NK-92 treated with Interleukin-12 subunit alpha and Interleukin-12 subunit beta, amount 100 ng/mL, for 24 hours (cell line): Measurements from ENCODE around the gene NLRP1.

Experiments
- DNase-seq: peaks from one replicate; lab custom pipeline; 2025; lab: John Stamatoyannopoulos, UW

NLRP1 gene

DNA sequence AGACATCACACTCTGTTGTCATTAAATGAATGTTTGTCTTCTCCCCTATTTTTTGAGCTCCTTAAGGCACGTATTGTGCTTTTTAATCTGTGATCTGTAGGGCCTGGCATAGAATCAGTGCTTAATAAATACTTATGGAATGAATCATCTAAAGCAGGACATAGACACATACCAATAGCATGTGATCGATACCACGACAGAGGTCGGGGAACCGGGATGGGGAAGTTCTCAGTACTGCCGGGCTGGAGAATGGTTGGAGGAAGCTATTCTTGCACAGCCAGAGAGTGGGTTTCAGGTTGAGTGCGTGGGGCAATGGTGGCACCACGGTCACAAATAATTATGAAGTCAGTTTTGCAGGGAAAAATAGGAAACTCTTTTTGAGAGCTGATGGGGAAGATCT, 26.8 kb downstream of the NLRP1 start:
- DNase-seq, result no peak

DNA sequence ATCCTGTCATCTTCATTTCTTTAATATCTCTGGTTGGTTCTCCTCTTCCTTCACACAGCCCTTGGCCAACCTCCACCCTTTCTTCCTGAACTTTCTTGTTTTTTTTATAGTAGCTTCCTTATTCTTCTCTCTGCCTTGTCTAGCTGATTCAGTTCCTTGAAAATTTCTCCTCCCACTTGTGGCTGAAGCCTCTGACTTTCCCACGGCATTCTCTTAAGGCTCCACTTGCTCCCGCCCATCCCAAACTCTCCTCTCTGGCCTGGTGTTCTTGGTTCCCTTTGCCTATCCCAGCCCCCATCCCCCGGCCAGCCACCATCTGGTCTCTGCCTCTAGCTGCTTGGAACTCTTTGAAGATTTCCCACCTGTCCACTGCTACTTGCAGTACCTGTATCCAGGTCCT, 29.1 kb downstream of the NLRP1 start:
- DNase-seq, result no peak

DNA sequence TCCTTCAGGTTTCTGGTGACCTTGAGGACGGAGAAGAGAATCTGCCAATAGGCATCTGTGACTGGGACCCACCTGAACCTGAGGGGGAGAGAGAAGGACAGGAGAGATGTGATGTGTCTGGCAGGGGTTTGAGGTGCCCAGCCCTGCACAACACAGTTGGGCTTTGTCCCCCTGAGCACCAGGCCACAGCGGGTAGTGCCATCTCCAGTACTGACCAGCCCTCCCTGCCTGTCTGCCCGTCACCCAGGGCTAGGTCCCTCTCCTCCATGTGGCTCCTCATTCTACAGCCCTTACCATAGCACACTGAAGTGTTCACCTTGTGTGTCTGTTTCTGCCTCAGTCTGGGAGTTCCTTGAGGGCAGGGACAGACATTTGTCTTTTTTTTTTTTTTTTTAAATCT, 30.8 kb downstream of the NLRP1 start:
- no peak for DNase-seq

GRCh38 chr17:5552841-5553240, 31.5 kb downstream of the NLRP1 start:
- DNase-seq, result no peak

- DNase-seq, result no peak
These were observed 39.0 kb downstream of the NLRP1 start for GRCh38 chr17:5545051-5545987.

DNA sequence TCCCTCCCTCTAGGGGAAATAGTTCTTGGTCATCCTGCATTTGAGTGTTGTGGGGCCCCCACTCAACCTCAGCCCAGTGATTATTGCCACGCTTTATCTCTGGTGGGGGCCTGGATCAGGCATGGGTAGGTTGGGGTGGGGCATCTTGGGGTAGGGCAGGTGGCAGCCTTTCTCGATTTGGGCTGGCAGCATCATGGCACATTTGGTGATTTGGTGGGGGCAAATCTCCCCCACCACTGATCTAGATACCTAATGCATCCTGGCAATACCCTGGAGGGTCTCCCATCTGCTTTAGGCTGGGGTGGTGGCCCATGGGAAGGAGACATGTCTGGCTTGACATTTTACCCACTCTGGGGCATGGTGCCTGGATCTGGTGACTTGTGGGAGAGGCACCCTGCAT, 40.2 kb downstream of the NLRP1 start:
- DNase-seq, result no peak

GRCh38 chr17:5541610-5542202, 42.6 kb downstream of the NLRP1 start:
- DNase-seq, result no peak

DNA sequence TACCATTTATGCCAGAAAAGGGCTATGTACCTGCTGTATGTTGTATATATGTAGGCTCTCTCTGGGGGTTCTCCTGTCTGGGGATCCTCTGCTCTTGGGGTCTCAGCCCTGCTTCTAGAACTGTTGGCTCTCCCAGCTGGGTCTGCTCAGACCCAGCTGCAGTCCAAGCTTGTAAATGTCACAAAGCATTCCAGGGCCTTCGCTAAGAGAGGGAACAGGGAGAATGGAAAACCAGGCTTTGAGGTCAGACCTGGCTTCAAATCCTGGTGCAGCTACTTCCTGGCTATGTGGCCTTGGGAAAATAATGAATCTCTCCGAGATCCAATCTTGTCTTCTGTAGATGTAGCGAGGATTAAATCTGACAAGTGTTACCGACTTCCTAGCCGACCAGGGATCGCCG, 44.0 kb downstream of the NLRP1 start:
- DNase-seq, result no peak

DNA sequence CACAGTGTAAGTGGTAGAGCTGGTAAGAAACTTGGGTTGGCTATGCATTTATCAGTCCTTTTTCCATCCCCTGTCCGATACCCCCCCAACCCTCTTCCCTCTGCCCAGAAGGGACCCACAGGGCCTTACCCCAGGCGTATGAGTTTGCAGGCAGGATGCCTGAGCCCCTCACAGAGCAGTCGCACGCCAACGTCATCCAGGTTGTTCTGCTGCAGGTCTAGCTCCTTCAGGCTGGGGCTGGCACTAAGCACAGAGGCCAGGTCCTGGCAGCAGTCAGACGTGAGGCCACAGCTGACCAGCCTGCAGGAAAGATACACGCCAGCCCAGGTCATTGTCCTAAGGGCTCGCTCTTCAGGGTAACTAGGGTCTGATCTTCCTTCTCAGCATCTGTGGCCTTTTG, 45.0 kb downstream of the NLRP1 start:
- no peak for DNase-seq

DNA sequence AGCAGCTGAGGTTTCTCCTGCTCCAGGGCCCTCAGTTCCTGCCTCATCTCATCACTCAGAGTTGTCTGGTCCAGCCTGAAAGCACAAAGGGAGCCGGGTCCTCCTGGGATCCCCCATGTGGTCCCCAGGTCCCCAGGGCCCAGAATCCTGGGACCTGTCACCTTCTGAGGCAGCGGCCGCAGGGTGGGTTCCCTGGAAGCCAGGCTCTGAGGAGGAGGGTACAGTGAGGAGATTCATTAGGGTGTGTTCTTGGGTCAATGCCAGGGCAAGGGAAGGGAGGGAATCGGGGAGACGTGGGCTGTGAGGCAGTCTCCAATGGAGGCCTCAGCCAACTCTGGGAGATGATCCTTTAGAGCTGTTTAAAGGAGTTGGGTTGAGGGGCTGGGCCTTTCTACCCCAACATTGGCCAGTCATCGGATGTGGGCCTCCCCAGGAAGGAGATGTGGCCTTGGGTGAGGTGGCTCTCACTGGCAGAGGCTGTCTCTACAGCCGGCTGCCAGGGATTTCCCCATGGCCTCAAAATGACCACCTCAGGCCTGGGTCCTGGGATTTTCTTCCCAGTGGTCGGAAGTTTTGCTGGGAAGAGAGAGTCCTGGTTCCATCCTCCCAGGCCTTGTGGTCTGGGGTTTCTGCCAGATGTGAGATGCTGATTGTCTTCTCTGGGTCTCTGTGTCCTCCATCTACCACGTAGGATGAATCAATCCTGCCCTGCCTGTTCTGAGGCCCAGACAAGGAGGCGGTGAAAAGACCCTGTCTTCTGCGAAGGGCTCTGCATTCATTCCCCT, 47.3 kb downstream of the NLRP1 start:
- DNase-seq, result no peak

GRCh38 chr17:5535436-5535835, 48.9 kb downstream of the NLRP1 start:
- DNase-seq, result no peak

GRCh38 chr17:5533486-5534315, 50.6 kb downstream of the NLRP1 start:
- no peak for DNase-seq

GRCh38 chr17:5532581-5532980, 51.7 kb downstream of the NLRP1 start:
- no peak for DNase-seq

DNA sequence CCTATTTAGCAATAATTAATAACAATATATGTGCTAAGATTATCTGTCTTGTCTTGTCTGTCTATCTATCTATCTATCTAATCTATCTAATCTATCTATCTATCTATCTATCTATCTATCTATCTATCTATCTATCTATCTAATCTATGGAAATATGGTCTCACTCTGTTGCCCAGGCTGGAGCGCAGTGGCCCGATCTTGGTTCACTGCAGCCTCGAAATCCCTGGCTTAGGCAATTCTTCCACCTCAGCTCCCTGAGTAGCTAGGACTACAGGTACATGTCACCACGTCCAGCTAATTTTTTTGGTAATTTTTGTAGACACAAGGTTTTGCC, 53.3 kb downstream of the NLRP1 start:
- DNase-seq, result no peak

DNA sequence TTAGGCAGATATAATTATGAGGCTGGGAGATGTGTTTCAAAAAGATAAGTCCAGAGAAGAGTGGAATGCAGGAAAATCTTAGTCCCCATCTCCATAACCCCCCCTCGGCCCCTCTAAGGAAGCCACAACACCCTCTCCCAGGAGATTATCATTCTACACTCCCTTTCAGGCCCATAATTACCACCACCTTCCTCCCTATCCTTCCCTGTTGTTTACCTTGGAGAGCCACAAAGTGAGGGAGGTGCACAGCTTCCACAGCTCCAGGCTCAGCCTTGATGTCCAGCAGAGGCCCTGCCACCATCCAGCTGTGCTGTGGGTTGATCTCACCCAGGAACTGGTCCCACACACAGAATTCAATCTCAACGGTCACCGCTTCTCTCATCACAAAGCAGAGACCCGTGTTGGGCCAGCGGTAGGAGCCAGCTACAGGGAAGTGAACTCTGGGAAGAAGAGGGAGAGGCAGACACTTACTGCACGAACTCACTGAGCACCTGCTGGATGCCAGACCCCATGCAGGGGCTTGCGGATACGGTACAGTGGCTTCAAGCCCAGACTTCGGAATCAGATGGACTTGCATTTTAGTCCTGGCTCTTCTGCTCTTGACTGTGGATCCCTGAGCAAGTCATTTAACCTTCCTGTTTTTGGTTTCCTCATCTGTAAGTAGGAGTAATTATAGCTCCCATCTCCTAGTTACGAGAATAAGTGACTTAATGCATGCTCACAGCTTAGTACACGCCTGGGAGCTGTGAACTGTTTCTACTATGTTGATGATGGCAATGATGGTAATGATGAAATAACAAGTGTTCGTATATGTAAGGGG, 53.8 kb downstream of the NLRP1 start:
- no peak for DNase-seq

- DNase-seq, result no peak
These were observed 56.6 kb downstream of the NLRP1 start for GRCh38 chr17:5527601-5528250.

- DNase-seq, result peak; percentile 27
These were observed 57.3 kb downstream of the NLRP1 start for GRCh38 chr17:5526821-5527598.

DNA sequence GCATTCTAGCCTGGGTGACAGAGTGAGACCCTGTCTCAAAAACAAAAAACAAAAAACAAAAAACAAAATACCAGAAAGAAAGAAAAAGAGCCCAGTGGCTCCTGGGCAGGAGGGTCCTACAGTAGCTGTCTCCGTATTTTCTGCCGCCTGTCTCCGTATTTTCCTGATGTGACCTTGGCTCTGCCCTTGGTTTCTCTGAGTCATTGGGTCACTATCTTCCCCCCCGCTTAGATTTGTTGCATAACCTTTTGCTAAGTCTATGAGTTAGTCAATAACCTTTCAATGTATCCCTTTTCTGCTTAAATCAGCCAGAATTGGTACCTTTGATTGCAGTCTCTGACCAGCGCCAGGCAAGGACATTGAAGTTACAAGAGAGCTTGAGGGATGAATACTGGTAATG, 61.1 kb downstream of the NLRP1 start:
- no peak for DNase-seq

- no peak for DNase-seq
These were observed 61.8 kb downstream of the NLRP1 start for GRCh38 chr17:5522476-5522875.
